ENCODE data around the gene ASPHD2. TPM values are rescaled to one million over a fixed set of nuclear protein-coding genes. Genes with fewer than 3 reads are reported as not detected.
"Not testable (repeated sequence)": the region's sequence is repeated elsewhere in the genome, so short reads cannot be mapped to it uniquely, and the experiment has no call there.

Gene ASPHD2
- total RNA-seq, 2 donors from 2014 or later, result 0.56 to 0.67 TPM

DNA sequence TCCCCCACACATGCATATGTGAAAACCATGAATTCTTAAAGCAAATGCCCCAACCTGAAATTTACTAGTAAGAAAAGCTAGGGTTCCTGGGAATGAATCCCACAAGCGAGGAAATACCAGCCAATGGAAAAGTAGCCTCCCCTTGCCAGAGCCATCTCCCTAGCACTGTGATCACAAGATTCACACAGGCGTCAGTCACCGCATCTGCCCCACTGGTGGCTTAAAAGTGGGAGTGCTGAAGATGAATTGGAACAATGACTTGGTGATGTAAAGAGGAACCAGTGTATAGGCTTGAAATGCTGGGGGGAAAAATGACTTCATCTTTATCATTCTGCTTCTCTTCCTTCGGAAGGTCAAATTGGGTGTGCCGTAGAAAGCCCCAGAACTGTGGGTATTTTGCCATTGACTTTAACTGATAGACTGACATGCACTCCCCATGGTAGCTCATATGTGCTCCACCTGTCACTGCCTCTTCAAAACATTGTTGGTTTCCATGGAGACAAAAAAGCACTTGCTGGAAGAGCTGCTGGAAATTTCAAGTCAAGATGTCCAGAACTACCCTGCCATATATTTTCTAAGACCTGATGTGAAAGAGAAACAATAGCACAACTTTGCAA is 19.2 kb upstream of the ASPHD2 start:
- intact Hi-C loops (cut with DNase I), result loop anchor here in 1 of 2 donors (10.0 kb wide), 1 partner anchor 45 kb away; no protein-coding TSS in a partner anchor
- DNase-seq (ENCODE audit: low spot score), result no peak

DNA sequence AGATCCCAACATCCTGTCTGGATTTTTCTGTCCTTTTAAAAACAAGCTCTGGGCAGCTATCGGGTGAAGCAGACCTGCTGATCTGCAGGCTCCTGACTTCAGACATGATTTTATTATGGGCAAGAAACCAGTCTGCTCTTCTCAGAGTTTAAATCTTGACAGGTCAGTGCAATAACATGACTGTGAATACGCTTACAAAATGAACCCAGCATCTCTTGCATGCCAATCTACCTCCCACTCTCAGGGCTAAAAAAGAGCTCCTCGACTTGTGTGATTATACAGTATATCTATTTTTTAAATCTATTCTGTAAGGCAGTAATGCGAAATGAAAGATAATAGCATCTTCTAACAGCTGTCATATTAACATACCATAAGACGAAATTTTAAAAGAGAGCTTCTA is 18.7 kb upstream of the ASPHD2 start:
- DNase-seq (ENCODE audit: low spot score), result no peak
- intact Hi-C loops (cut with DNase I), result no loop called here

GRCh38 chr22:26414347-26414746 is 14.7 kb upstream of the ASPHD2 start:
- intact Hi-C loops (cut with DNase I), result no loop called here
- no peak for DNase-seq (ENCODE audit: low spot score)

- DNase-seq (ENCODE audit: low spot score), result no peak
- intact Hi-C loops (cut with DNase I), result no loop called here
These were observed 12.8 kb upstream of the ASPHD2 start for GRCh38 chr22:26416256-26416655.

DNA sequence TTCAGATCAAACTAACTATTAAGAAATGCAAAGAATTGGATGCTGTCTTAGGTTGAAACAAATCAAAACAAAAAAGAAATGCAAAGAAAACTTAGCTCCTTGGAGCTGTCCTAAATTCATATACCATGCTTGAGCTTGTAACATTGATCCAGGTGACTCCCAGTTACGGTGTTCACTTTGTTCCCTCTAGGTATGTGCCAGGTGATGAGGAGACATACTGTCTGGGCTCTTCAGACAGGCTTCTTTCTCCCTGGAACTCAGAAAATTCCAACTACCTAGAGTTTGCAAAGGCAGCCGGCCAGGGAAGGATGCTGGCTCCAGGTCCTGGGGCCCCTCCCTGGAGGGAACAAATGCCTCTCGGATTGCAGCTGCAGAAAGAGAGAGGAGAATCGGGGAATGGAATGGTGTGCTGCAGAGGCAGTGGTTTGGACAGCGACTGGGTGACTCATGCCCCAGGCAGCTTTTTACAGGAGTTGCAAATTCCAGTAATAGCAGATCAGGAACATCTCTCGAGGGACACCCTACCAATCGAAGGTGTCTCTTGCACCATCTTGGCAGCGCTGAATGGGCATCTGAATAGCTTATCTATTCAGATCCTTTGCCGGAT is 12.3 kb upstream of the ASPHD2 start:
- intact Hi-C loops (cut with DNase I), result no loop called here
- DNase-seq (ENCODE audit: low spot score), result no peak

DNA sequence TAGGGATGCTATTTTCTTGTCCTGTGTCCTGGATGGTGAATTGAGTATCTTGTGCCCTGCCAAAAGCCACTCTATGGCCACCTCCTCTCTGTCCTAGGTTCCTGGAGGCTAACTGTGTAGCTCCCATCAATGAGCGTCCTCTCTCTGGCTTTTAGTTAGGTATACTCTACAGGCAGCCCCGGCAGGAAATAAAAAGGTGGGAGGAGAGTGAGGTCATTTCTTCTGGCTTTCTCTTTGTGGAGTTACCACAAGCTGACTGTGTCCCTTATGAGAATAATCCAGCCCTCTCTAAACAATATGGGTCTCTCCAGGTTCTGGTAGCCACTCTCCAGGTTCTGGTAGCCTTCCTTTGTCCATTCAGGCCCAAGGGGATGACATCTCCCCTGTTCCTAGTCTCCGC is 11.7 kb upstream of the ASPHD2 start:
- no peak for DNase-seq (ENCODE audit: low spot score)
- intact Hi-C loops (cut with DNase I), result no loop called here

- DNase-seq (ENCODE audit: low spot score), result no peak
- intact Hi-C loops (cut with DNase I), result no loop called here
These were observed 10.4 kb upstream of the ASPHD2 start for GRCh38 chr22:26418620-26419019.

- DNase-seq (ENCODE audit: low spot score), result no peak
- intact Hi-C loops (cut with DNase I), result no loop called here
These were observed 2.1 kb upstream of the ASPHD2 start for GRCh38 chr22:26426924-26427323.

- DNase-seq (ENCODE audit: low spot score), result no peak
- intact Hi-C loops (cut with DNase I), result no loop called here
These were observed 612 bp downstream of the ASPHD2 start for GRCh38 chr22:26429458-26430286.

- intact Hi-C loops (cut with DNase I), result no loop called here
- DNase-seq (ENCODE audit: low spot score), result no peak
These were observed 1.5 kb downstream of the ASPHD2 start for GRCh38 chr22:26430600-26430999.

GRCh38 chr22:26431261-26431995 is 2.4 kb downstream of the ASPHD2 start:
- intact Hi-C loops (cut with DNase I), result no loop called here
- no peak for DNase-seq (ENCODE audit: low spot score)

GRCh38 chr22:26432619-26433311 is 3.7 kb downstream of the ASPHD2 start:
- DNase-seq (ENCODE audit: low spot score), result no peak

GRCh38 chr22:26433805-26434204 is 4.7 kb downstream of the ASPHD2 start:
- no peak for DNase-seq (ENCODE audit: low spot score)
- intact Hi-C loops (cut with DNase I), result no loop called here

More at GRCh38 chr22:26432619-26433311, 3.7 kb downstream of the ASPHD2 start:
- intact Hi-C loops (cut with DNase I), result no loop called here

- DNase-seq (ENCODE audit: low spot score), result no peak
- intact Hi-C loops (cut with DNase I), result no loop called here
These were observed 6.5 kb downstream of the ASPHD2 start for GRCh38 chr22:26435327-26436093.

DNA sequence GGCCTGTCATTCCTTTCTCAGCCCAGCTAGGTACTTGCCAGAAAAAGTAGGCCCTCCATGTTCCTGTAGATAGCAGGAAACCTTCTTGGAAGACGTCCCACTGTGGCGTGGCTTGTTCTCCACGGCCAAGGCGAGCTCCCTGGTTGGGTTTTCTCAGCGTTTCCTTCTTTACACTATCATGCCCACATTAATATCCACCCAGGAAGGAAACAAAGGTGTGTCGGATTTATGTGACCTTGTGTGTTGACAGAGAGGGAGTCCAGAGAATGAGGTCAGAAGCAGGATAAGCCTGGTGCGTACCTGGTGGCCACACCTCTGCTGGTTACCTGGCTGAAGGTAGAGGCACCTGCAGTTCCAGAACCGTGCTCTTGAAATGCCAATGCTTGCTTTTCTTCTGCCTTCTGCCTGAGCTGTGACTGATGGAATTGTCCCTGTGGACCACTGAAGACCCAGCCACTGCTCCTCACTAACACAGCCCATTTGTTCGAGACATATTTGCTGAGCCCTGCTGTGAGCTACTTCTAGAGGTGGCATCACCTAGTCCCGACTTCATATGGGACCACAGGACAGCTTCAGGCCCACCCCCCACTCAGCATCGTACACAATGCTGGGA is 7.9 kb downstream of the ASPHD2 start:
- intact Hi-C loops (cut with DNase I), result no loop called here

GRCh38 chr22:26437694-26438392 is 8.8 kb downstream of the ASPHD2 start:
- DNase-seq (ENCODE audit: low spot score), result no peak
- intact Hi-C loops (cut with DNase I), result no loop called here

More for the DNA sequence above, 7.9 kb downstream of the ASPHD2 start:
- DNase-seq (ENCODE audit: low spot score), result no peak

GRCh38 chr22:26438776-26439175 is 9.7 kb downstream of the ASPHD2 start:
- intact Hi-C loops (cut with DNase I); DNase-seq (ENCODE audit: low spot score): not testable (repeated sequence)

Measured in posterior vena cava (tissue), 2 donors.